GM04503 (cell line): ENCODE results near the gene HMOX1.
"Not testable (repeated sequence)": the region's sequence is repeated elsewhere in the genome, so short reads cannot be mapped to it uniquely, and the experiment has no call there.

Experiments used
- DNase-seq: peaks from one replicate; pipeline ENCODE4 v3.0.0-alpha.2; 2012; ENCODE audit warnings: low read depth

The HMOX1 gene

DNA sequence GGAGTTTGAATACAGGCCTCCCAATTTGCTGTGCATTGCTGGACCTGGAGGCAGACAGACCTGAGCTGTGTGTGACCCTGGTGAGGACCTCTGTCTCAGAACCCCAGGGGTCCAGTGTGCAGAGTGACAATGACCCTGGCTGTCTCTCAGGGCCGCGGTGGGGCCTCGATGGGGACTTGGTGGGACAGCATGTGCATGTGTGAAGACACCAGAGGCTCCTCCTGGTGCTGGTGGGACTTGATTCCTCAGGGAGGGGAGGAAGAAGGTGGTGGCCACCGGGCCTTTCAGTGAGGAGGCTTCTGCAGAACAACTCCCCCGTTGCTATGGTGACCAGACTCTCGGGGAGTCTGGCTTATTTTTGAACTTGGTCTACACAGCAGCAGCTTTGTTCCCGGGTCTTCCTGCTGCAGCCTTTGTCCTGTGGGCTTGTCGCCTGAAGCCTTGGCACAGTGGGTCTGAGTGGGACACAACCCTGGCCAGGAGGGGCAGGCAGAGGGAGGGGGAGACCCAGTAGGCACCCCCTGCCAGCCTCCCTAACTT is 54.4 kb downstream of the HMOX1 start:
- DNase-seq = no peak

DNA sequence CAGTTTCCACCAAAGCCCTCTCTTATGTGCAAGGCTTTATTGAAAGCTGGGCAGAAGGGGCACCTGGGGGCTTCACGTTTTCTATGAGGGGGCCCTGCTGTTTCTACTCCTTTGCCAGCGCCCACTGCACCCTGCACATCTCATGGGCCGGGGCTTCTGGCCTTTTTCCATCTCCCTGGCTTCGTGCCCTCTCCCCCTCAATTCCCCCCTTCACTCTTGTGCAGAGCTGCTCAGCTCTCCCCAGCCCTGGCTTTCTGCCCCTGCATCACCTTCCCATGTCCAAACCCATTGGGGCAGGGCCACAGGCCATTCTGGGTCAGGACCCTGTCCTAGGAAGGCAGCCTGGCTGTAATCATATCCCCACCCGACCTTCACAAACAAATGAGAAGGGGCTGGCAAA is 55.5 kb downstream of the HMOX1 start:
- no peak for DNase-seq

DNA sequence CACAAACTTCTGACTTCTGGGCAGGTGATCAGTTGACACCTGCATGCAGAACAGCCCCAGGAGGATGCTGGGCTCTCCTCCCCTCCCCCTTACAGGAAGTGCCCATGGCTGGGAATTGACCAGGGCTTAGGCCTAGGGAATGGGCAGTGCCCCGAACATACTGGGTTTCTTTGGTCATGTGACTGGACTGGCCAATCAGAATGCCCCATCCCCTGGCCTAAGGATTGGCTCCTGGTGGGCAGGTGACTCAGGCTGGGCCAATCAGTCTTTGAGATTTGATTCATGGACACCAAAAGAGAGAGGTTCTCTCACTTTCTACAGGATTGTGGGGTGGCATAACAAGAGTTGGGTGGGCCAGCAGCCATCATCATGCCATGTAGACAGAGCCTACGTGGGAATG is 56.2 kb downstream of the HMOX1 start:
- no peak for DNase-seq

DNA sequence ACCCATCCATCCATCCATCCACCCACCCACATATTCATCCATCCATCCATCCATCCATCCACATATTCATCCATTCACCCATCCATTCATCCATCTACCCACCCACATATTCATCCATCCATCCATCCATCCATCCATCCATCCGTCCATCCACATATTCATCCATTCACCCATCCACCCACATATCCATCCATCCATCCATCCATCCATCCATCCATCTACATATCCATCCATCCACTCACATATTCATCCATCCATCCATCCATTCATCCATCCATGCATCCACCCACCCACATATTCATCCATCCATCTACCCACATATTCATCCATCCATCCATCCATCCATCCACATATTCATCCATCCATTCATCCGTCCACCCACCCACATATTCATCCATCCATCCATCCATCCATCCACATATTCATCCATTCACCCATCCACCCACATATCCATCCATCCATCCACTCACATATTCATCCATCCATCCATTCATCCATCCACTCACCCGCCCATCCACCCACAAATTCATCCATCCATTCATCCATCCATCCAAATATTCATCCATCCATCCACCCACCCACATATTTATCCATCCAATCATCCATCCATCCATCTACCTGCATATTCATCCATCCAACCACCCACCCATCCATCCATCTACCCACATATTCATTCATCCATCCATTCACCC is 57.9 kb downstream of the HMOX1 start:
- not testable (repeated sequence) for DNase-seq

DNA sequence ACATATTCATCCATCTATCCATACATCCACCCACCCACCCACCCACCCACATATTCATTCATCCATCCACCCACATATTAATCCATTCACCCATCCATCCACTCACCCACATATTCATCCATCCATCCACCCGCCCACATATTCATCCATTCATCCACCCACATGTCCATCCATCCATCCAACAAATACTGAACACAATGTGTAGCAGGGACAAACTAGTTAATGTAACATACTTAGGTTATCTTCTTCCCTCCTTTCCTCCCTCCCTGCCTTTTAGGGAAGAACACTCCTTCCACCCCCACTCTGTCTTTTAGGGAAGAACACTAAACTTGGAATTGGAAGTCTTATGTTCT is 58.4 kb downstream of the HMOX1 start:
- no peak for DNase-seq

DNA sequence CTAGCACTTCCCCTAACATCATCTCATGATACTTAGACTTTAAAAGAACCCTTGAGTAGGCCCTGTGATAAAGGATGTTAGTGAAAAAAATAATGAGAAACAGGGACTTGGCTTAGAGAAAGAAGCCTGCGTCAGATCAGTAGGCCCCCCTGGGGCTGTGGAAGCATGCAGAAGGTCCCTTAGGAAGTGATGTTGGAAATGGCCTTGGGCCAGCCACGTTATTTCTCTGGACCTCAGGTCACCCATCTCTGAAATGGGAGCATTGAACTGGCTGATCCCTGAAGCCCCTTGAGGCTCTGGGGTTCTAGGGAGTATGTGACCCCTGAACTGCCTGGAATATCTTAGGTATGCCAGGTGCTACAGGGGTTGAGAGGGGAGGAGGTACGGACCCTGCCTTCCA is 59.2 kb downstream of the HMOX1 start:
- no peak for DNase-seq

DNA sequence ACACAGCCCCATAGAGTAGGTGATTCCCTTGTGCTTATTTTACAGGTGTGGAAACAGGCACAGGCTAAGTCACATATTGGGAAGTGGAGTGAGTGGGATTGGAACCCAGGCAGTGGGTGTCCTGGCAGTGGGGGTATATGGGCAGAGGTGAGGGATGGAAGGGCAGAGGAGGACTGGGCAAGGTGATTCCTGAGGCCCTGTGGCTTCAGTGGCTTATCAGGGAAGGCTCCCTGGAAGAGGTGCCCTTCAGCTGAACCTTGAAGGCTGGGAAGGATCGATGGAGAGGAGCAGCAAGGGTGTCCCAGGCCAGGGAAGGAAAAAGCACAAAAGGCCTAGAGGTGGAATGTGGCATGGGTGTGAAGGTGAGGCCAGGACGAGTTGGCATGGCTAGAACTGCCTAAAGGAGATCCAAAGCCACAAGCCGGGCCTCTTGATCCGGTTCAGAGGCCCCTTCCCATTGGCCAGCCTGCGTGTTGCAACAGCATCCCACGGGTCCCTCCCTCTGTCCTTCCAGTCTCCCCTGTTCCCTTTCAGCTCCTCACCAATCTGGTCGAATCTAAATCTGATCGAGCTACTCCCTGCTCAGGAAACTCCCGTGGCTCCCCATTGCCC is 60.7 kb downstream of the HMOX1 start:
- no peak for DNase-seq

DNA sequence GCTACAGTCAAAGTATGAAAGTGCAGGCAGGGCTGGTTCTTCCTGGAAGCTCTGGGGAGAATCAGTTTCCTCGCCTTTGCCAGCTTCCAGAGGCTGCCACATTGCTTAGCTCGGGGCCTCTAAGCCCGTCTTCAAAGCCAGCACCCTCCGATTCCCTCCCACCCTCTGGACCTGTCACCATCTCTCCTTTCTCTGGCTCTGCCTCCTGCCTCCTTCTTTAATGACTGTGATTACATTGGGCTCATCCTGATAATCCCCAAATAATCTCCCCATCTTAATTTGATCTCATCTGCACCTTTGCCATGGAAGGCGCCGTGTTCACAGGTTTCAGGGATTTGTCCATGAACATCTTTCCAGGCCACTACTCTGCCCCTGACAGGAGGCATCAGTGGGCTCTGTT is 61.6 kb downstream of the HMOX1 start:
- no peak for DNase-seq

DNA sequence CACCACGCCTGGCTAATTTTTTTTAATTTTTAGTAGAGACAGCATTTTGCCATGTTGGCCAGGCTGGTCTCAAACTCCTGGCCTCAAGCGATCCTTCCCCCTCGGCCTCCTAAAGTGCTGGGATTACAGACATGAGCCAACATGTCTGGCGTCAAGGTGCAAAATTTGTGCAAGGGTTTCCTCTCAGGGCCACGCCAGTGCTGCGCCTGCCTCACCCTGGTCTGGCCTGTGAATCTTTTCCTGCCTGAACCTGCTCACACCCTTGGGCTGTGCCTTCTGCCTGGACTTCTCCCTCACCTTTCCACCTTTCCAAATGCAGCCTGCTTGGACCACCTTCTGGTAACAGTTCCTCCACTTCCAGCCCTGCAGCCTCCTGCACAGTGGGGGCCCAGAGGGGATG is 62.4 kb downstream of the HMOX1 start:
- DNase-seq = no peak
